ENCODE measurements around the gene OR7C2.

Gene OR7C2

DNA sequence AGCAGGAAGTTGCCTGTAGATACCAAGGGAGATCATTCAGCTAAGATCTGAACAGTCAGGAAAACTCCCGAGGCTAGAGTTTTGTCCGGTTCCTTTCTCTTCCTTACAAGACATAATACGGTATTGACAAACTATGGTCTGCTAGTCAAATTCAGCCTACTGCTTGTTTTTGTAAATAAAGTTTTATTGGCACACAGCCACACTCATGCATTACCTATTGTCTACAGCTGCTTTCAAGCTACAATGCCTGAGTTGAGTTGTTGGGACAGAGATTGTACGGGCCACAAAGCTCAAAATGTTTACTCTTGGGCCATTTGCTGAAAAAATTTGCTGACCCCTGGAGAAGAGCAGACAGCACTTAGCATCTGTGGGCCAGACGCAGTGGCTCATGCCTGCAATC, 35.8 kb downstream of the OR7C2 start:
- Histone ChIP-seq H3K4me1 (ENCODE audit: control insufficient read depth in 1 of 2, insufficient read depth in 1 of 2, low read depth in 1 of 2, low read length in 1 of 2) (no peaks in the 10 kb centered on the region), H3K27ac (no peak overlapping the region), H3K9me3 (no peaks in the 10 kb centered on the region), H3K36me3 (no peaks in the 10 kb centered on the region), H3K27me3 (peaks cover 62% of the 10 kb centered on the region), H3K4me3 (ENCODE audit: low read depth in 1 of 2, low read length in 1 of 2) (no peak overlapping the region)
- TF ChIP-seq, protein P1, sequence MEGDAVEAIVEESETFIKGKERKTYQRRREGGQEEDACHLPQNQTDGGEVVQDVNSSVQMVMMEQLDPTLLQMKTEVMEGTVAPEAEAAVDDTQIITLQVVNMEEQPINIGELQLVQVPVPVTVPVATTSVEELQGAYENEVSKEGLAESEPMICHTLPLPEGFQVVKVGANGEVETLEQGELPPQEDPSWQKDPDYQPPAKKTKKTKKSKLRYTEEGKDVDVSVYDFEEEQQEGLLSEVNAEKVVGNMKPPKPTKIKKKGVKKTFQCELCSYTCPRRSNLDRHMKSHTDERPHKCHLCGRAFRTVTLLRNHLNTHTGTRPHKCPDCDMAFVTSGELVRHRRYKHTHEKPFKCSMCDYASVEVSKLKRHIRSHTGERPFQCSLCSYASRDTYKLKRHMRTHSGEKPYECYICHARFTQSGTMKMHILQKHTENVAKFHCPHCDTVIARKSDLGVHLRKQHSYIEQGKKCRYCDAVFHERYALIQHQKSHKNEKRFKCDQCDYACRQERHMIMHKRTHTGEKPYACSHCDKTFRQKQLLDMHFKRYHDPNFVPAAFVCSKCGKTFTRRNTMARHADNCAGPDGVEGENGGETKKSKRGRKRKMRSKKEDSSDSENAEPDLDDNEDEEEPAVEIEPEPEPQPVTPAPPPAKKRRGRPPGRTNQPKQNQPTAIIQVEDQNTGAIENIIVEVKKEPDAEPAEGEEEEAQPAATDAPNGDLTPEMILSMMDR (IDR thresholded peaks at IDR 0.05) = no peak

DNA sequence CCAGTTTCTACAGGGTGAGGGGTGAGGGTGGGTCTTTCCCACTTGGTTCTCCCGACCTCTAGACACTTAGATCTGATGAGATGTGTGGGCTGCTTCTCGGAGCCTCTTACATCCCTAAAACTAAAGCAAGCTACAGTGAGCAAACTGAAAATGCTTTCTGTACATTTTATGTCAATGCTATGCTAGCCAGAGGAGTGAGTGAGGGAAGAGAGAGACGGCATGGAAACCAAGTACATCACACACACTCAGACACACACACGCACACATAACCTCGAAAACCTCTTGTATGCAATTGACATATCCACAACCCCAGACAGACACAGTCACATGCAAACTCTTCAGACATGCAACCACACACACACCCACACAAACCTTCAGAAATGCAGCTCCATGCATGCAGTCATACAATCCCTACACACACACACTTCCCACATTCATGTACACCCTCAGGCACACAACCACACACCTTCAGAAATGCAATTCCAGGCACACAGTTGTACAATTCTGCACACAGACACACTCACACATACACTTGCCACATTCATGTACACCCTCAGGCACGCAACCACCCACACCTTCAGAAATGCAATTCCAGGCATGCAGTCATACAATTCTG, 37.0 kb downstream of the OR7C2 start:
- no peaks in the 10 kb centered on the region for H3K4me1 ChIP-seq (ENCODE audit: control insufficient read depth in 1 of 2, insufficient read depth in 1 of 2, low read depth in 1 of 2, low read length in 1 of 2)
- no peaks in the 10 kb centered on the region for H3K36me3 ChIP-seq
- H3K27ac ChIP-seq = no peak overlapping the region
- TF ChIP-seq, protein P1 (IDR thresholded peaks at IDR 0.05) = no peak
- no peak overlapping the region for H3K4me3 ChIP-seq (ENCODE audit: low read depth in 1 of 2, low read length in 1 of 2)
- H3K9me3 ChIP-seq = no peaks in the 10 kb centered on the region
- H3K27me3 ChIP-seq = peaks cover 74% of the 10 kb centered on the region

DNA sequence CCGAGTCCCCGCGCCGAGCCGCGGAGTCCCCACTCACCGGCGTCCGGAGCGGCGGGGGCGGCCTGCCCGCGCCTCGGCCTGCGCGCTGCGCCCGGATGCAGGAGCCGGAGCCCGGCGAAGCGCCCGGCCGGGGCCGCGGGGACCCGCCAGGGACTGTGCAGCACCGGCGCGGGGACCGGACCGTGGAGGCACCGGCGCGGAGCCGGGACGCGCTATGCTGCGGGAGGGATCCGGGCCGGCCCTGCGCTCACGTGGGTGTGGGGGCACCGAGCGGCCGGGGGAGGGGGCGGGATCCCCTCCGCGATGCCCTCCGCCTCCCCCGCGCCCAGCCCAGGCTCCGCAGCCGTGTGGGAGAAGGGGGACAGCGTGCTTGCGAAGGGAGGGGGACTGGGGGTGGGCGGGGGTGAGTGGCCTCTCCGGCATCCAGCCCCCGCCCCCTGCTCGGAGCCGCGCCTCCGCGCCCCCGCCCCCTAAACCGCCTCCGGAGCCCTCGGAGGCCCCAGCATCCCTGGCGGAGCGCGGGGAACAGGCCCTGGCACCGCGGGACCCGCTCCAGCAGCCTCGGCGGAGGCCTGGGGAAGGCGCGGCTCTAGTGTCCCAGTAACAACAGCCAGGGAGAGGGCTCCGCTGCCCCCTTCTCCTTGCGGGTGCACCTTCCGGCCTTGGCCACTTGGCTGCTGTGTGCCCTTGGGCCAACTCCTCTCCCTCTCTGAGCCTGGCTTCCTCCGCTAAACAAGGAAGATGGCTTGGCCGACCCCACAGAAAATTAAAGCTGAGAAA, 38.4 kb downstream of the OR7C2 start, which contains the start of gene SLC1A6:
TSS of gene SLC1A6 (minus strand) at position 389 of the 780 bp plus-strand sequence. CDS start 6,954 bp downstream, outside the sequence.
- H3K36me3 ChIP-seq = no peaks in the 10 kb centered on the region
- no peaks in the 10 kb centered on the region for H3K9me3 ChIP-seq
- no peak within 1 kb of the TSS for H3K4me3 ChIP-seq (ENCODE audit: low read depth in 1 of 2, low read length in 1 of 2)
- no peaks in the 10 kb centered on the region for H3K4me1 ChIP-seq (ENCODE audit: control insufficient read depth in 1 of 2, insufficient read depth in 1 of 2, low read depth in 1 of 2, low read length in 1 of 2)
- peaks cover 75% of the 10 kb centered on the region for H3K27me3 ChIP-seq
- H3K27ac ChIP-seq = no peak within 1 kb of the TSS
- TF ChIP-seq, protein P1 (IDR thresholded peaks at IDR 0.05) = no peak

DNA sequence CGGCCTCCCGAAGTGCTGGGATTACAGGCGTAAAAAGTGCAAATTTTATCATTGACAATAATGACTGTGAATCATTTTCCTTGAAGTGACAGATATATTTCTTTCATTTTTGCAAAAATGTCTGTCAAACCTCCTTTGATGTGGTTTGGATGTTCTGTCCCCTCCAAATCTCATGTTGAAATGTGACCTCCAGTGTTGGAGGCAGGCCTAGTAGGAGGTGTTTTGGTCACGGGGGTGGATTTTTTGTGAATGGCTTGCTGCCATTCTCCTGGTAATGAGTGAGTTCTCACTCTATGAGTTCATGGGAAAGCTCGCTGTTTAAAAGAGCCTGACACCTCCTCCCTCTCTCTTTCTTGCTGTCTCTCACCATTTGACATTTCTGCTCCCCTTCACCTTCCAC, 43.8 kb downstream of the OR7C2 start:
- peaks cover 45% of the 10 kb centered on the region for H3K27me3 ChIP-seq

More for the DNA sequence above, 43.8 kb downstream of the OR7C2 start:
- Histone ChIP-seq H3K4me3 (ENCODE audit: low read depth in 1 of 2, low read length in 1 of 2) (no peak overlapping the region), H3K36me3 (no peaks in the 10 kb centered on the region), H3K27ac (no peak overlapping the region), H3K9me3 (no peaks in the 10 kb centered on the region), H3K4me1 (ENCODE audit: control insufficient read depth in 1 of 2, insufficient read depth in 1 of 2, low read depth in 1 of 2, low read length in 1 of 2) (no peaks in the 10 kb centered on the region)
- TF ChIP-seq, protein P1 (IDR thresholded peaks at IDR 0.05) = no peak

All from neutrophil (primary cell).